ENCODE results near the gene STK32B.

Gene STK32B

GRCh38 chr4:5510504-5510903, 459.2 kb downstream of the STK32B start:
- no peaks in the 10 kb centered on the region for H3K9me3 ChIP-seq
- no peak overlapping the region for H3K27ac ChIP-seq
- H3K4me1 ChIP-seq (ENCODE audit: control insufficient read depth in 1 of 2, insufficient read depth in 1 of 2, low read depth in 1 of 2, low read length in 1 of 2) = no peaks in the 10 kb centered on the region

DNA sequence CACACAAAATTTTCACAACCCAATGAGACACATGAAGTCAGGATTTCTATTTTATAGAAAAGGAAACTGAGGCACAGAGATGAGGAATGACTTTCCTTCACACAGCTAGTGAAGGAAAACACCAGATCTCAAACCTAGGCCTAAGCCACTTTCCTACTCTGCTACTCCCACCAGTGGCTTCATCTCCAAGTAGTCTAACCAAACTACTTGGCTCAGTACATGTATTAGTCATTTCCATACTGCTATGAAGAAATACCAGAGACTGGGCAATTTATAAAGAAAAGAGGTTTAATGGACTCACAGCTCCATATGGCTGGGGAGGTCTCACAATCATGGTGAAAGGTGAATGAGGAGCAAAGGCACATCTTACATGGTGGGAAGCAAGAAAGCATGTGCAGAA, 460.5 kb downstream of the STK32B start:
- Histone ChIP-seq H3K4me1 (ENCODE audit: control insufficient read depth in 1 of 2, insufficient read depth in 1 of 2, low read depth in 1 of 2, low read length in 1 of 2) (no peaks in the 10 kb centered on the region), H3K27ac (no peak overlapping the region), H3K27me3 (no peaks in the 10 kb centered on the region), H3K36me3 (no peaks in the 10 kb centered on the region), H3K9me3 (no peaks in the 10 kb centered on the region), H3K4me3 (ENCODE audit: low read depth in 1 of 2, low read length in 1 of 2) (no peak overlapping the region)
- TF ChIP-seq, protein P1, sequence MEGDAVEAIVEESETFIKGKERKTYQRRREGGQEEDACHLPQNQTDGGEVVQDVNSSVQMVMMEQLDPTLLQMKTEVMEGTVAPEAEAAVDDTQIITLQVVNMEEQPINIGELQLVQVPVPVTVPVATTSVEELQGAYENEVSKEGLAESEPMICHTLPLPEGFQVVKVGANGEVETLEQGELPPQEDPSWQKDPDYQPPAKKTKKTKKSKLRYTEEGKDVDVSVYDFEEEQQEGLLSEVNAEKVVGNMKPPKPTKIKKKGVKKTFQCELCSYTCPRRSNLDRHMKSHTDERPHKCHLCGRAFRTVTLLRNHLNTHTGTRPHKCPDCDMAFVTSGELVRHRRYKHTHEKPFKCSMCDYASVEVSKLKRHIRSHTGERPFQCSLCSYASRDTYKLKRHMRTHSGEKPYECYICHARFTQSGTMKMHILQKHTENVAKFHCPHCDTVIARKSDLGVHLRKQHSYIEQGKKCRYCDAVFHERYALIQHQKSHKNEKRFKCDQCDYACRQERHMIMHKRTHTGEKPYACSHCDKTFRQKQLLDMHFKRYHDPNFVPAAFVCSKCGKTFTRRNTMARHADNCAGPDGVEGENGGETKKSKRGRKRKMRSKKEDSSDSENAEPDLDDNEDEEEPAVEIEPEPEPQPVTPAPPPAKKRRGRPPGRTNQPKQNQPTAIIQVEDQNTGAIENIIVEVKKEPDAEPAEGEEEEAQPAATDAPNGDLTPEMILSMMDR (IDR thresholded peaks at IDR 0.05) = no peak

More at GRCh38 chr4:5510504-5510903, 459.2 kb downstream of the STK32B start:
- TF ChIP-seq, protein P1 (IDR thresholded peaks at IDR 0.05) = no peak
- H3K36me3 ChIP-seq = no peaks in the 10 kb centered on the region
- no peaks in the 10 kb centered on the region for H3K27me3 ChIP-seq
- H3K4me3 ChIP-seq (ENCODE audit: low read depth in 1 of 2, low read length in 1 of 2) = no peak overlapping the region

GRCh38 chr4:5515646-5516045, 464.4 kb downstream of the STK32B start:
- Histone ChIP-seq H3K4me3 (ENCODE audit: low read depth in 1 of 2, low read length in 1 of 2) (no peak overlapping the region), H3K27ac (no peak overlapping the region), H3K4me1 (ENCODE audit: control insufficient read depth in 1 of 2, insufficient read depth in 1 of 2, low read depth in 1 of 2, low read length in 1 of 2) (no peaks in the 10 kb centered on the region), H3K9me3 (no peaks in the 10 kb centered on the region), H3K27me3 (no peaks in the 10 kb centered on the region), H3K36me3 (no peaks in the 10 kb centered on the region)
- TF ChIP-seq, protein P1 (IDR thresholded peaks at IDR 0.05) = no peak

- Histone ChIP-seq H3K9me3 (no peaks in the 10 kb centered on the region), H3K4me1 (ENCODE audit: control insufficient read depth in 1 of 2, insufficient read depth in 1 of 2, low read depth in 1 of 2, low read length in 1 of 2) (no peaks in the 10 kb centered on the region), H3K27ac (no peak overlapping the region), H3K36me3 (no peaks in the 10 kb centered on the region), H3K4me3 (ENCODE audit: low read depth in 1 of 2, low read length in 1 of 2) (no peak overlapping the region), H3K27me3 (no peaks in the 10 kb centered on the region)
- TF ChIP-seq, protein P1 (IDR thresholded peaks at IDR 0.05) = no peak
Observed at GRCh38 chr4:5517372-5517771, 466.1 kb downstream of the STK32B start.

GRCh38 chr4:5524446-5525299, 473.4 kb downstream of the STK32B start:
- TF ChIP-seq, protein P1 (IDR thresholded peaks at IDR 0.05) = no peak
- Histone ChIP-seq H3K27me3 (no peaks in the 10 kb centered on the region), H3K27ac (no peak overlapping the region), H3K4me1 (ENCODE audit: control insufficient read depth in 1 of 2, insufficient read depth in 1 of 2, low read depth in 1 of 2, low read length in 1 of 2) (no peaks in the 10 kb centered on the region), H3K4me3 (ENCODE audit: low read depth in 1 of 2, low read length in 1 of 2) (no peak overlapping the region), H3K9me3 (no peaks in the 10 kb centered on the region), H3K36me3 (no peaks in the 10 kb centered on the region)

All from neutrophil (primary cell).